ENCODE measurements around the gene ZFX.

The ZFX gene

GRCh38 chrX:24245202-24245601, 95.7 kb downstream of the ZFX start:
- Mint-ChIP-seq H3K4me3 (no peak overlapping the region), H3K9me3 (no peaks in the 10 kb centered on the region), H3K27ac (no peak overlapping the region), H3K36me3 (ENCODE audit: low read depth) (no peaks in the 10 kb centered on the region), H3K27me3 (ENCODE audit: low read depth, poor library complexity) (peaks cover 4% of the 10 kb centered on the region), H3K4me1 (peaks cover 27% of the 10 kb centered on the region)
- no peak for DNase-seq
- no peak for TF ChIP-seq CTCF (IDR thresholded peaks at IDR 0.05)

- no peaks in the 10 kb centered on the region for H3K36me3 Mint-ChIP-seq (ENCODE audit: low read depth)
- DNase-seq = no peak
- no peak for TF ChIP-seq CTCF (IDR thresholded peaks at IDR 0.05)
- H3K4me3 Mint-ChIP-seq = no peak overlapping the region
- H3K27ac Mint-ChIP-seq = no peak overlapping the region
- H3K9me3 Mint-ChIP-seq = no peaks in the 10 kb centered on the region
- H3K27me3 Mint-ChIP-seq (ENCODE audit: low read depth, poor library complexity) = peaks cover 4% of the 10 kb centered on the region
- H3K4me1 Mint-ChIP-seq = peaks cover 13% of the 10 kb centered on the region
These were observed 98.5 kb downstream of the ZFX start for GRCh38 chrX:24248042-24248441.

- no peak overlapping the region for H3K4me3 Mint-ChIP-seq
- peaks cover 10% of the 10 kb centered on the region for H3K27me3 Mint-ChIP-seq (ENCODE audit: low read depth, poor library complexity)
- DNase-seq = no peak
- no peak for TF ChIP-seq CTCF (IDR thresholded peaks at IDR 0.05)
- H3K4me1 Mint-ChIP-seq = no peaks in the 10 kb centered on the region
- no peak overlapping the region for H3K27ac Mint-ChIP-seq
- H3K36me3 Mint-ChIP-seq (ENCODE audit: low read depth) = no peaks in the 10 kb centered on the region
- H3K9me3 Mint-ChIP-seq = no peaks in the 10 kb centered on the region
These were observed 103.5 kb downstream of the ZFX start for GRCh38 chrX:24253030-24253429.

- no peaks in the 10 kb centered on the region for H3K4me1 Mint-ChIP-seq
- no peak for DNase-seq
- no peaks in the 10 kb centered on the region for H3K36me3 Mint-ChIP-seq (ENCODE audit: low read depth)
- H3K27me3 Mint-ChIP-seq (ENCODE audit: low read depth, poor library complexity) = peaks cover 10% of the 10 kb centered on the region
- no peak overlapping the region for H3K4me3 Mint-ChIP-seq
- H3K9me3 Mint-ChIP-seq = no peaks in the 10 kb centered on the region
- TF ChIP-seq CTCF (IDR thresholded peaks at IDR 0.05) = no peak
- no peak overlapping the region for H3K27ac Mint-ChIP-seq
These were observed 103.9 kb downstream of the ZFX start for GRCh38 chrX:24253469-24253868.

- DNase-seq = no peak
- H3K4me1 Mint-ChIP-seq = peaks cover 10% of the 10 kb centered on the region
- H3K27me3 Mint-ChIP-seq (ENCODE audit: low read depth, poor library complexity) = peaks cover 10% of the 10 kb centered on the region
These were observed 107.5 kb downstream of the ZFX start for GRCh38 chrX:24257011-24257410.

More at GRCh38 chrX:24257011-24257410, 107.5 kb downstream of the ZFX start:
- no peak for TF ChIP-seq CTCF (IDR thresholded peaks at IDR 0.05)
- H3K4me3 Mint-ChIP-seq = no peak overlapping the region
- H3K36me3 Mint-ChIP-seq (ENCODE audit: low read depth) = no peaks in the 10 kb centered on the region
- H3K9me3 Mint-ChIP-seq = no peaks in the 10 kb centered on the region
- H3K27ac Mint-ChIP-seq = no peak overlapping the region
